ENCODE measurements around the gene TMBIM1.

- no peak for TF ChIP-seq CTCF (IDR thresholded peaks at IDR 0.05)
- TF ChIP-seq POLR2A (IDR thresholded peaks at IDR 0.05) = no peak
Measured at GRCh38 chr2:218294430-218295022, 2.2 kb upstream of the TMBIM1 start.
